ENCODE results near the gene HNMT. TPM values are rescaled to one million over a fixed set of nuclear protein-coding genes. Genes with fewer than 3 reads are reported as not detected.

The HNMT gene
- total RNA-seq, 1 experiment from 2014 or later = 4.1 TPM

DNA sequence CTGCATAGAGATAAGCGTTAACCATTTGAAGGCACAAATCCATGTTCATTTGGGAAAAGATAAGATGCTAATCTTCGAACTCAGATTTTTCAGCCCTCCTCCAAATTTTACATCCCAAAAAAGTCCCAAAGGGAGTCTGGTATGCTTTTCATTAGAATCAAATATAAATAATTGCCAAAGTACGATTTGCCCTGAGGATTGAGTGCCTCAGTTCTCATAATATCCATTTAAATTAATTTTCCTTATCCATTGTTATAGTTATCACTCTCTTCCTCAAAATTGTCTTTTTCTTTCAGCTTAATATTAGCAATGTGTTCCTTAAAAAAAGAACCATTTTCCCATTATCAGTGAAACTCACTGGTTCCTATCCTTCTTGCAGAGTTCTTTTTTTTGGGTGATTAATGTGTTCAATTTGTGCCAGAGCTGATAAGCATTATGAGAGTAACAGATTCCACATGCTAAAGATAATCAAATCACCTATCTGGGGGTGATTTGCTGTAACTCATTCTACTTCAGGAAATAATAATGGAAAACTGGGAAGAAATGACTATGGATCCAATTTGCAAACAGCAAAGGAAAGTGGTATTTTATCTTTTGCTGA, 686 bp downstream of the HNMT start:
- in situ Hi-C loops (cut with HindIII; ENCODE audit: low pct_unique_long_range_greater_than_20kb, low sequenced_read_pairs) (no loop called here), intact Hi-C loops (cut with micrococcal nuclease; ENCODE audit: unreplicated experiment) (no loop called here)

DNA sequence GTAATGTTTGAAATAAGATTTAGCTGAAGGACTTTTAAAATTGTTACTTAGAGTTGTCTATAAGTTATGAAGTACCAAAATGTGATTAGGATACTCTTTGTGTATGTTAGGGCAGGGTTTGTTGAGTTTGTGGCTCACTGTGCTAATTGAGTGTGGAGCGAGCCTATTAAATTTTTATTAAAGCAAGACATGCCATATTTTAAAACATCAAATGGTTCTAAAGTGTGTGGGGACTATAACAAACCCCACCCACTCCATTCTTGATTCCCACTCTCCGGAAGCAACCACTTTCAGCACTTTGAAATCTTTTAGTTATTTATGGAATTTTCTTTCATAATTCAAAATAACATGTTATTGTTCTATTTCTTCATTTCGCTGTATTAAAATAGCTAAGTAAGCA, 1.8 kb downstream of the HNMT start:
- no TSS peak for BruUV-seq (replicated peaks)
- DNase-seq (ENCODE audit: low read depth, low spot score) = no peak
- no peaks in the 10 kb centered on the region for H3K36me3 ChIP-seq (ENCODE audit: control insufficient read depth, insufficient read depth, low read length)
- intact Hi-C loops (cut with micrococcal nuclease; ENCODE audit: unreplicated experiment) (no loop called here), in situ Hi-C loops (cut with HindIII; ENCODE audit: low pct_unique_long_range_greater_than_20kb, low sequenced_read_pairs) (no loop called here)
- CTCF ChIA-PET = no interaction called here
- H3K4me3 ChIP-seq (ENCODE audit: low read depth in 2 of 2, low read length in 2 of 2) = peak overlapping the region in 1 of 2 experiments; percentile 24; a peak in 2 of 4 replicates
- H3K9me3 ChIP-seq (ENCODE audit: control insufficient read depth, insufficient read depth, low read depth, low read length) = no peaks in the 10 kb centered on the region
- no peaks in the 10 kb centered on the region for H3K27me3 ChIP-seq (ENCODE audit: control insufficient read depth, insufficient read depth, low read length)
- no peak for ATAC-seq
- H3K4me1 ChIP-seq (ENCODE audit: control insufficient read depth, insufficient read depth, low read length) = peaks cover 15% of the 10 kb centered on the region
- TF ChIP-seq TCF7L2 (IDR thresholded peaks at IDR 0.05; ENCODE audit: low read depth, low read length) (no peak), SIN3A (IDR thresholded peaks at IDR 0.05; ENCODE audit: borderline replicate concordance, insufficient read depth, low read depth, low read length) (no peak), POLR2AphosphoS5 (IDR thresholded peaks at IDR 0.05; ENCODE audit: low read depth, low read length) (no peak)
- TF ChIP-seq, protein P1, sequence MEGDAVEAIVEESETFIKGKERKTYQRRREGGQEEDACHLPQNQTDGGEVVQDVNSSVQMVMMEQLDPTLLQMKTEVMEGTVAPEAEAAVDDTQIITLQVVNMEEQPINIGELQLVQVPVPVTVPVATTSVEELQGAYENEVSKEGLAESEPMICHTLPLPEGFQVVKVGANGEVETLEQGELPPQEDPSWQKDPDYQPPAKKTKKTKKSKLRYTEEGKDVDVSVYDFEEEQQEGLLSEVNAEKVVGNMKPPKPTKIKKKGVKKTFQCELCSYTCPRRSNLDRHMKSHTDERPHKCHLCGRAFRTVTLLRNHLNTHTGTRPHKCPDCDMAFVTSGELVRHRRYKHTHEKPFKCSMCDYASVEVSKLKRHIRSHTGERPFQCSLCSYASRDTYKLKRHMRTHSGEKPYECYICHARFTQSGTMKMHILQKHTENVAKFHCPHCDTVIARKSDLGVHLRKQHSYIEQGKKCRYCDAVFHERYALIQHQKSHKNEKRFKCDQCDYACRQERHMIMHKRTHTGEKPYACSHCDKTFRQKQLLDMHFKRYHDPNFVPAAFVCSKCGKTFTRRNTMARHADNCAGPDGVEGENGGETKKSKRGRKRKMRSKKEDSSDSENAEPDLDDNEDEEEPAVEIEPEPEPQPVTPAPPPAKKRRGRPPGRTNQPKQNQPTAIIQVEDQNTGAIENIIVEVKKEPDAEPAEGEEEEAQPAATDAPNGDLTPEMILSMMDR (IDR thresholded peaks at IDR 0.05) = no peak
- TF ChIP-seq, protein P2, sequence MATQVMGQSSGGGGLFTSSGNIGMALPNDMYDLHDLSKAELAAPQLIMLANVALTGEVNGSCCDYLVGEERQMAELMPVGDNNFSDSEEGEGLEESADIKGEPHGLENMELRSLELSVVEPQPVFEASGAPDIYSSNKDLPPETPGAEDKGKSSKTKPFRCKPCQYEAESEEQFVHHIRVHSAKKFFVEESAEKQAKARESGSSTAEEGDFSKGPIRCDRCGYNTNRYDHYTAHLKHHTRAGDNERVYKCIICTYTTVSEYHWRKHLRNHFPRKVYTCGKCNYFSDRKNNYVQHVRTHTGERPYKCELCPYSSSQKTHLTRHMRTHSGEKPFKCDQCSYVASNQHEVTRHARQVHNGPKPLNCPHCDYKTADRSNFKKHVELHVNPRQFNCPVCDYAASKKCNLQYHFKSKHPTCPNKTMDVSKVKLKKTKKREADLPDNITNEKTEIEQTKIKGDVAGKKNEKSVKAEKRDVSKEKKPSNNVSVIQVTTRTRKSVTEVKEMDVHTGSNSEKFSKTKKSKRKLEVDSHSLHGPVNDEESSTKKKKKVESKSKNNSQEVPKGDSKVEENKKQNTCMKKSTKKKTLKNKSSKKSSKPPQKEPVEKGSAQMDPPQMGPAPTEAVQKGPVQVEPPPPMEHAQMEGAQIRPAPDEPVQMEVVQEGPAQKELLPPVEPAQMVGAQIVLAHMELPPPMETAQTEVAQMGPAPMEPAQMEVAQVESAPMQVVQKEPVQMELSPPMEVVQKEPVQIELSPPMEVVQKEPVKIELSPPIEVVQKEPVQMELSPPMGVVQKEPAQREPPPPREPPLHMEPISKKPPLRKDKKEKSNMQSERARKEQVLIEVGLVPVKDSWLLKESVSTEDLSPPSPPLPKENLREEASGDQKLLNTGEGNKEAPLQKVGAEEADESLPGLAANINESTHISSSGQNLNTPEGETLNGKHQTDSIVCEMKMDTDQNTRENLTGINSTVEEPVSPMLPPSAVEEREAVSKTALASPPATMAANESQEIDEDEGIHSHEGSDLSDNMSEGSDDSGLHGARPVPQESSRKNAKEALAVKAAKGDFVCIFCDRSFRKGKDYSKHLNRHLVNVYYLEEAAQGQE (IDR thresholded peaks at IDR 0.05; ENCODE audit: insufficient read depth in 1 of 2, low read depth in 2 of 2, low read length in 1 of 2) = no peak
- POLR2A ChIA-PET = no interaction called here
- no peak overlapping the region; the same call in 1 of the 2 replicates for H3K27ac ChIP-seq (ENCODE audit: low read length)

More for the DNA sequence above, 686 bp downstream of the HNMT start:
- H3K27ac ChIP-seq (ENCODE audit: low read length) = peak overlapping the region; percentile 91
- ATAC-seq (no peak), DNase-seq (ENCODE audit: low read depth, low spot score) (no peak)
- H3K36me3 ChIP-seq (ENCODE audit: control insufficient read depth, insufficient read depth, low read length) = no peaks in the 10 kb centered on the region
- ChIA-PET POLR2A (no interaction called here), CTCF (no interaction called here)
- H3K4me3 ChIP-seq (ENCODE audit: low read depth in 2 of 2, low read length in 2 of 2) = peak overlapping the region; percentile 42 to 65
- BruUV-seq (replicated peaks) = no TSS peak
- H3K27me3 ChIP-seq (ENCODE audit: control insufficient read depth, insufficient read depth, low read length) = no peaks in the 10 kb centered on the region
- TF ChIP-seq TCF7L2 (IDR thresholded peaks at IDR 0.05; ENCODE audit: low read depth, low read length) (no peak), POLR2AphosphoS5 (IDR thresholded peaks at IDR 0.05; ENCODE audit: low read depth, low read length) (no peak), SIN3A (IDR thresholded peaks at IDR 0.05; ENCODE audit: borderline replicate concordance, insufficient read depth, low read depth, low read length) (no peak)
- TF ChIP-seq, protein P1 (IDR thresholded peaks at IDR 0.05) = no peak
- TF ChIP-seq, protein P2 (IDR thresholded peaks at IDR 0.05; ENCODE audit: insufficient read depth in 1 of 2, low read depth in 2 of 2, low read length in 1 of 2) = no peak
- peaks cover 15% of the 10 kb centered on the region for H3K4me1 ChIP-seq (ENCODE audit: control insufficient read depth, insufficient read depth, low read length)
- no peaks in the 10 kb centered on the region for H3K9me3 ChIP-seq (ENCODE audit: control insufficient read depth, insufficient read depth, low read depth, low read length)
